CD4-positive, alpha-beta T cell treated with Interleukin-4 for 1 hour (primary cell): ENCODE data around the gene TAOK2.
A peak's percentile ranks its signal among the peaks of the same experiment; 100 is the strongest.

Experiments used
- DNase-seq, 2 donors: peaks; one replicate each; pipeline ENCODE4 v3.0.0-alpha.2; 2020 to 2022

The TAOK2 gene

DNA sequence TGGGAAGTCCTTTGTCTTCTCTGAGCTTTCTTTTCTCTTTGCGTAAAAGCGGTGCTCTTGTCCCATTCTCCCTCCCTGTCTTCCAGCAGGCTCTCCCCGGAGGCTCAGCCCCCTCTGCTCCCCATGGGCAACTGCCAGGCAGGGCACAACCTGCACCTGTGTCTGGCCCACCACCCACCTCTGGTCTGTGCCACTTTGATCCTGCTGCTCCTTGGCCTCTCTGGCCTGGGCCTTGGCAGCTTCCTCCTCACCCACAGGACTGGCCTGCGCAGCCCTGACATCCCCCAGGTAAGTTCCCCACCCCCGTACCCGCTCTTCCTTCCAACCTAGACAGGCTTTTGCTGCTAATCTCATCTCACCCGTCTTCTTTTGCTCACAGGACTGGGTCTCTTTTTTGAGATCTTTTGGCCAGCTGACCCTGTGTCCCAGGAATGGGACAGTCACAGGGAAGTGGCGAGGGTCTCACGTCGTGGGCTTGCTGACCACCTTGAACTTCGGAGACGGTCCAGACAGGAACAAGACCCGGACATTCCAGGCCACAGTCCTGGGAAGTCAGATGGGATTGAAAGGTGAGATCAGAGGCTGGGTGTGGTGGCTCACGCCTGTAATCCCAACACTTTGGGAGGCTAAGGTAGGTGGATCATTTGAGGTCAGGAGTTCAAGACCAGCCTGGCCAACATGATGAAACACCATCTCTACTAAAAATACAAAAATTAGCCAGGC lies 10.5 kb upstream of the TAOK2 start:
- no peak for DNase-seq

DNA sequence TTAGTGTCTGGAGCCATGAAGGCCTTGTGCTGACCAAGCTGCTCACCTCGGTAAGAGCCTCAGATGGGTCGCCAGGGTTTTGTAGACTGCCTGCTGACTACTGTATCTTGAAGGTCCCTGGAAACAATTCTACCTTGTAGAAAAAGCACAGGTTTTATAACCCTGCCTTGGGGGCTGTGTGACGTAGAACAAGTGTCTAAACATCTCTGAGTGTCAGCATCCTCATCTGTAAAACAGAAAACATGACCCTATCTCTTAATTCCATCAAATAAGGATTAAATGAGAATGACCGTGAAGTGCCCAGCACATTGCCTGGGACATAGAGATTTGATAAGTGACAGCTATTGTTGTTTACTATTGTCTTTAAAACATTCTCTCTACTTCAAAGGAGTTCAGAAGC lies 5.5 kb upstream of the TAOK2 start:
- DNase-seq, result no peak

DNA sequence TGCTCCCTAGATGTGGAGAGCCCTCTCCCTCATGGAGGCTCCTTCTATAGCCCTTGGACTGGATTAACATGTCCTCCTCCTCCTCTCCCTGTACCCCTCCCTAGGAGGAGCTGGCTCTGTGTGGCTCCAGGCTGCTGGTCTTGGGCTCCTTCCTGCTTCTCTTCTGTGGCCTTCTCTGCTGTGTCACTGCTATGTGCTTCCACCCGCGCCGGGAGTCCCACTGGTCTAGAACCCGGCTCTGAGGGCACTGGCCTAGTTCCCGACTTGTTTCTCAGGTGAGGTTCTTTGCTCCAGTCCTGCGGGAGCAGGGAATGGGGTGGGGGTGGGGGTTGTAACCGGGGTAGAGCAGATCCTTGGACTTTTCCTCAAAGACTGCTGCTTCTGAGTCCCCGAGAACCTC lies 2.4 kb upstream of the TAOK2 start:
- no peak for DNase-seq

DNA sequence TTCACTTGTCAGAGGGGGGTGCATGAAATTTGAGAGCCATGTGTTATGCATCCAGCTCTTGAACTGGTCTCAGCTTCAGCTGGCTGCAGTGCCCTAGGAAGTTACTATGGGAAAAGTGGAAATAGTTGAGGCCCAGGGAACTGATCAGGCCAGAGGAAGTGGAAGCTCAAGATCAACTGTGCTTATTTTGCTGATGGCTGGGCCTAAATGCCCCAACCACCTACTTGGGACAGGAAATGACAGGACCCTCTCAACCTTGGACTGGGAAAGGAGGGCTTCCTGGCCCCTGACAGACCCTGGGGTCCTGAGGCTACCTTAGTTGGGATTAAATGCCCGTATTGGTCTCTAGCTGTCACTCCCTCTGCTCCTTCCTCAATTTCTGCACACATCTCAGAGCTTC lies 1.2 kb upstream of the TAOK2 start:
- no peak for DNase-seq

DNA sequence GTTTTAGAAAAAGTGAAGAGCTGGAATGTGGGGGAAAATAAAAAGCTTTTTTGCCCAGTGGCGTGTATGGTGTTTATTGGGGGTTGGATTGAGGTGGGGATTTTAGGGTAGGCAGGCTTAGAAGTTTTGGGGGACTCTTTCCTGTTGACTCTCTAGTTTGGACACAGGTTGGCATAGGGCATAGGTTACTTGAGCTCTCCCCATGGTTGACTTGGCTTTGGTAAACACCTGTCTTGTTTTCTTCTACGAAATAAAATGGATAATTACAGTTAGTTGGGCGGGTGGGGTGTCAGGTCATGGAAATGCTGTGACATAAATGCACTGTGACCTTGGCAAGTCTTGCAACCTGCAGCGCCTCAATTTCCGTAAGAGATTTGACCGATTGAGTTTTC lies 680 bp upstream of the TAOK2 start:
- no peak for DNase-seq

DNA sequence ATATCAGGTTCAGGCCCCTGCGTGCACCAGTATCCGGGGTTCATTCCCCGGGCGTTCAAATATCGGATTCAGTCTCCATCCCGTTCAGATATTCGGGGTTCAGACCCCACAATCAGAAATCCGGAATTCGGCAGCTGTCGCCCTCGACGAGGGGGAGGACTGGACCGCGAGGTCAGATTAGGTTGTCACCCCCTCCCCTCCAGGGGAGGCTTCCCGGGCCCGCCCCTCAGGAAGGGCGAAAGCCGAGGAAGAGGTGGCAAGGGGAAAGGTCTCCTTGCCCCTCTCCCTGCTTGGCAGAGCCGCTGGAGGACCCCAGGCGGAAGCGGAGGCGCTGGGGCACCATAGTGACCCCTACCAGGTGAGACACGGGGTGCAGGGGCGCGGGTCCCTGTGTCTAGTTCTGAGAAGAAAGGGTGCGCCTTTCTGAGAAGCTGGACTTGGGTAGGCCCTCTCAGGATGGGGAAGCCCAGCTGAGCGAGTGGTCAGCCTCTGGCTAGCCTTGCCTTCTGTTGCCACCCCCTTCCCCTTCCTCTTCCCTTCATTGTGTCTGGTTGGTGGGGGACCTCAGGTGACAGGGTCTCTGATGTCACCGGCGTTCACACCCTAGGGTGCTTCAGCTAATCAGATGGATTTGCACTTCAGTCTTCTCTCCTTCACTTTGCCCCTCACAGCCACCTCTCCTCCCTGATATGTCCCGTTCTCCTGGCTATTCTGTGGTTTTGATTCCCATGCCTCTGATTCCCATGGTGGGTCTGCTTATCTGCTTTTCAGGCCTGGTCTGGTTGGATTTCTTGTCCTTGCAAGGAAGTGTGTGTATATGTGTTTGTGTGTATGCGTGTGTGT lies 844 bp downstream of the TAOK2 start:
- DNase-seq, result peak; percentile 34 to 36

DNA sequence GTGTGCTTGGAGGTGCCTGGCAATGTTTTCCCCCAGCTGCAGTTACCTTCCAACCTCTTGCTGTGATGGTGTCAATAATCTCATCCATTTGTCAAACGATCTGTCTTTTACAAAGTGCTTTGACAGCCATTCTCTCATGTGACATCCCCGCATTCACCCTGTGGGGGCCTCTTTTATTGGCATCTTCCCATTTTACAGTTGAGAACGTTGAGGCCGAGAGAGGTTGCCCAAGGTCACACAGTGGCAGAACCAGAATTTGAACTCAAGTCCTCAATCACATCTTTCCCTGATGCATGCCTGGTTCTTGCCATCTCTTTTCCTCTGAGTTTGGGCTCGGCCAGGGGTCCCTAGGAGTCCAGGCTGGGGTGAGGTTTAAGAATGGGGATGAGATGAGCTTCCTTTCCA lies 1.5 kb downstream of the TAOK2 start:
- no peak for DNase-seq

DNA sequence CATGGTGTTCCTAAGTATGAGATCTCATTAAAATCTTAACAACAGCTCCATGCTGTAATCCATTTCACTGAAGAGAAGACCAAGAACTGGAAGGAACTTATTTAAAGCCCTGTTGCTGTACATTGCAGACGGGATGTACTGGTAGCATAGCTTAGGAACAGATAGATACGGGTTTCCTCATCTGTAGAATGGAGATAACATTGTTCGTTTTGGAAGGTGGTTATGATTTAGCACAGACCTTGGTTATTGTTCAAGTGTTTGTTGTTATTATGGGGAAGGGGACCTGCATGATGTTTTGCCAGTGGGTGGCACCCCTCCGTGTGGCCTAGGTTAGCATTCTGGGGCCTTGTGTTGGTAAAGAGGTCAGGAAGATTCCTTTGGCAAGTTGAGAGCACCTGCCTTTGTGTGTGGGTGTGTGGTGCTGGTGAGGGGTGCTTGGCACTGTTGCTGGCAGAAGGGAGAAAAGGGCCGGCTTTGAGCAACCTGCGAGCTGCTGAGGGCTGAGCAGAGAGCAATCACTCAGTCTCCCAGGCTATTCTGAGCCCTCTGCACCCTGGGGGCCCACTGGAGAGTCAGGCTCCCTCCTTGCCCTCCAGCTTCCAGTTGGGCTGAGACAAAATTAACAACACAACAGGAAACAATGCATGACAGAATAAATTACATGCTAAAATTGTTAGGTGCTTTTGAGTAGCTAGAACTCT lies 2.3 kb downstream of the TAOK2 start:
- DNase-seq, result no peak

DNA sequence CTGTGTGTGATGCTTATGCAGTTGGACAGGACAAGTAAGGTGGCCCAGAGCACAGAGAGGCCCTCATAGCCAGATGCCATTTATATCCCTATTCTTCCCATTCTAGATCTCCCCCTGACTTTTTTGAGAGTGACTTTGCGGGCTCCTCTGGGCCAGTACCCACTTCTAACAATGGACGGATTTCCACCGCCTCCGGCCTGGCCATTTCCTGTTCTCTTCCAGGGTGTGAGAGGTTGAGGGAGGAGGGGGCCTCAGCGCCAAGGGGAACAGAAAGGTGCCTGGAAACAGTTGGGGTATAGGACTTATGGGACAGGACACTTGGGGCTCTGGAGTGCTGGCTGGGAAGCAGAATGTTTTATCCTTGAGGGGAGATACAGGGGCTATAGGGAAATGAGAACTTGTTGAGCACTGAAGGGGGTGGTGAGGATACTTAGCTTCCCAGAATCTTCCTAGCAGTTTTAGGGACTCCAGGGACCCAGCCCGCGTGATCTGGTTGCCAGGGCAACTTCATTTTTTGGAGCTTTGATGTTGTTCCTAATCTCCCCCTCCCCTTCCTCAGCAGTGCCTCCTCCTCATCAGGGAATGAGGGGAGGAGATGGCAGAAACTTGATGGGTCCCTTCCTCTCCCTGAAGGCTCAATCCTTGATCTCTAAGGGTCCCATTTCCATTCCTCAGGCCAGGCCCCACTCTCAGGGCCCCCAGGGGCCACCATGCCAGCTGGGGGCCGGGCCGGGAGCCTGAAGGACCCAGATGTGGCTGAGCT lies 3.6 kb downstream of the TAOK2 start:
- DNase-seq, result no peak

DNA sequence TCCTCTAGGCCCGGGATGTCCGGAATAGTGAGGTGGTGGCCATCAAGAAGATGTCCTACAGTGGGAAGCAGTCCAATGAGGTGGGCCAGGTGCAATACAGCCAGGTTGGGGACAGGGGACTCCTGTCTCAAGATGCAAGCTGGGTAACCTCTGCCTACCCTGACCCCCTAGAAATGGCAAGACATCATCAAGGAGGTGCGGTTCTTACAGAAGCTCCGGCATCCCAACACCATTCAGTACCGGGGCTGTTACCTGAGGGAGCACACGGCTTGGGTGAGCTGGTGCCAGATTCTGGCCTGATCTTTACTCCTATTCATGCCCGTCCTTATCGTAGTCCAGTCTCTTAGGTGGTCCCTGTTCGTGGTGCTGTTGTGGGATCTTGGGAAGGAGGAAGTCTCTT lies 4.4 kb downstream of the TAOK2 start:
- no peak for DNase-seq

DNA sequence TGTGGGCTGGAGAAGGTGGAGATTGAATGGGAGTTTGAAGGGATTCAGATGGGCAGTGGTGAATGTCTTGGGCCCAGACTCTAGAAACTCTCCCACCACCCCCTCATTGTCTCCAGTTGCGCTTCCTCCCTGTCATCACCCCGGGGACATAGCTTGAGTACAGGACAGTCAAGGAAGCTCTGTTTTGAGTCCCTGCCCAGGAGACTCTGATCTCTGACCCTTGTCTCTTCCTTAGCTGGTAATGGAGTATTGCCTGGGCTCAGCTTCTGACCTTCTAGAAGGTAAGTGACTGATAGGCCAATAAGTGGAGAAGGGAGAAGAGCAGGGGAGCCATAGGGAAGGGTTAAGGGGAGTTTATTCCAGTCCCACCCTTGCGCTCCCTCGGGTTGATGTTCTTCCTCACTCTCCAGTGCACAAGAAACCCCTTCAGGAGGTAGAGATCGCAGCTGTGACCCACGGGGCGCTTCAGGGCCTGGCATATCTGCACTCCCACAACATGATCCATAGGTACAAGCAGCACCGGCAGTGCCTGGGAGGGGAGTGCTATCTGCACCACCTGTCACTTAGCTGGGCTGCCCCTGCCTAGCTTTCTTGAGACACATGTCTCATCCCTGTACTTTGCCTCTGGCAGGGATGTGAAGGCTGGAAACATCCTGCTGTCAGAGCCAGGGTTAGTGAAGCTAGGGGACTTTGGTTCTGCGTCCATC lies 5.0 kb downstream of the TAOK2 start:
- no peak for DNase-seq

DNA sequence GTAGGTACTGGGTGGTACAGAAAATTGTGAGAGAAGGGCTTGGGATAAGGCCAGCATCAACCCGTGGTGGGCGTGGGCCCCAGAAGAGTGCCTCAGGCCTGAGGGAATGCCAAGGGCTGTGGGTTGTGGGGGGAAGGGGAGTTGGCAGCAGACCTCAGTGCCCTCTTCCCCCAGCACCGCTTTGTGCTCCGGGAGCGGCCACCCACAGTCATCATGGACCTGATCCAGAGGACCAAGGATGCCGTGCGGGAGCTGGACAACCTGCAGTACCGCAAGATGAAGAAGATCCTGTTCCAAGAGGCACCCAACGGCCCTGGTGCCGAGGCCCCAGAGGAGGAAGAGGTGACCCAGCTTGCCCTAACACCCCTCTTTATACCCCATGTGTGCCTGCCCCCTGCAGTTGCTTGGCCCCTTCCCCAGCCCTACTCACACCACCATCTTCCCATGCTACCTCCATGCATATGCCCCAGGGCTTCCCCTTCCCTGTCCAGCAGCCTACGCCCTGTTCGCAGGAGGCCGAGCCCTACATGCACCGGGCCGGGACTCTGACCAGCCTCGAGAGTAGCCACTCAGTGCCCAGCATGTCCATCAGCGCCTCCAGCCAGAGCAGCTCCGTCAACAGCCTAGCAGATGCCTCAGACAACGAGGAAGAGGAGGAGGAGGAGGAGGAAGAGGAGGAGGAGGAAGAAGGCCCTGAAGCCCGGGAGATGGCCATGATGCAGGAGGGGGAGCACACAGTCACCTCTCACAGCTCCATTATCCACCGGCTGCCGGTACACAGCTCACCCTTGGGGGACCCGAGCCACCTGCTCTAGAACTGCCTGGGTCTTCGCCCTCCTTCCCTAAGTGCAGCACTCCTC lies 9.1 kb downstream of the TAOK2 start:
- no peak for DNase-seq

DNA sequence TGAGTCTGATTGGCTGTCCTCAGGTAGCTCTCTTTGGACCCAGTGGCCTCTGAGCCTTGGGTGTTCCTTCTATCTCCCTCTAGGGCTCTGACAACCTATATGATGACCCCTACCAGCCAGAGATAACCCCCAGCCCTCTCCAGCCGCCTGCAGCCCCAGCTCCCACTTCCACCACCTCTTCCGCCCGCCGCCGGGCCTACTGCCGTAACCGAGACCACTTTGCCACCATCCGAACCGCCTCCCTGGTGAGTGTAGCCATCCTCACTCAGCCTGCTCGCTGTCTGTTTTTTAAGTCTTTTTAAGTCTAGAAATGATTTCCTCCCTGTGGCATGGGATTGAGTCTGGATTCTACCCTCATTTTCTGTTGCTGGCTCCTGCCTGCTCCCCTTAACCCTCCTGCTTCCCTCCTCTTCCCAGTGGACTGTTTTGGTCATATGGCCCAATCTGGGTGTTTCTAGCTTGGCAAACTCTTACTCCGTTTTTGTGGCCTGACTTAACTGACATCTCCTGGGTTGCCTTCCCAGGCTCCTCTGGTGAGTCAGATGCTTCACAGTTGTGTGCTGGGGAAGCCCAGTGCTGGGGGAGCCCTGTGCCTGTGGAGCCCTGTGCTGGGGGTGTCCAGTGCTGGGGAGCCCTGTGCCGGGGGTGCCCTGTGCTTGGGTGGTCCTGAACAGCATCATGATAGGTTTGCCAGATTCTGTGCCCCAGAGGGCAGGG lies 9.9 kb downstream of the TAOK2 start:
- no peak for DNase-seq

DNA sequence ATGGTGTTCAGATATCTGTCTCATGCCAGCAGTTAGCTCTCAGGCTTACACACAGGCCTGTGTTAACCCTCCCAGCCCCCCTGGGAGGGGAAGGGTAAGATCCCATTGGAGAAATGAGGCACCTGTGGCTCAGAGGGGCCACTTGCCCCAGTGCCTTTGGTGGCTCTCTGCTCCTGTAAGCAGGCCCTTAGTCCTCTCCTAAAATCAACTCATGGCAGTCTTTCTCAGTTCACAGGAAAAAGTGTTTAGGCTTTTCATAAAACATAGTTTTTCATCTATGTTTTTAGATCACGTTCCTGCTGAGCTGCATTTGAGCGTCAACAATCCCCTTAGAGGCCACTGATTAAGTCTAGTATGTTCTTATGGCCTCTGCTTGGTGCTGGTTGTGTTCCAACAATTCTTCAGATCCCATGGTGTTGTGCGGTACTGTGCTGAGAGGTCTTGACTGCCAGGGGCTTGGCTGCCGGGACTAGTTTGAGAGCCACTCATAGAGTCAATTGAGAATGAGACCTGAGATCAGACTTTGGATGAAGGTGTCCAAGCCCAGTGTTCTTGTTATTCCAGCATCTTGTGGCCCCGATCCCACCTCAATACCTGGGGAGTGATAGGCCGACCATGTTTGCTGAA lies 10.6 kb downstream of the TAOK2 start:
- DNase-seq, result no peak

DNA sequence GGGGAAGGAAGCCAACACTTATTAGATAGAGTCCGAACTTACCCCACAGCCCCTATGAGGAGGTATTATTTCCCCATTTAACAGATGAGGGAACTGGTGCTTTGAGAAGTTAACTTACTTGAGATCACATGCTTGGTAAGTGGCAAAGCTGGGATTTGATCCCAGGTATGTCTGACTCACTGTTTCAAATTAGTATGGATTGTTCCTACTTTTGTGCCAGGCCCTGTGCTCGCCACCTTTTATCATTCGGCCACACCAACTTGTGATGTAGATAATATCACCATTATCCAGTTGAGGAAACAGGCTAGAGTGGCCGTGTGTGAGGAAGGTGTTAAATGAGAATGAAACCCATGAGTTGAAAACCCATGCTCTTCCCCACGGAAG lies 11.1 kb downstream of the TAOK2 start:
- no peak for DNase-seq

DNA sequence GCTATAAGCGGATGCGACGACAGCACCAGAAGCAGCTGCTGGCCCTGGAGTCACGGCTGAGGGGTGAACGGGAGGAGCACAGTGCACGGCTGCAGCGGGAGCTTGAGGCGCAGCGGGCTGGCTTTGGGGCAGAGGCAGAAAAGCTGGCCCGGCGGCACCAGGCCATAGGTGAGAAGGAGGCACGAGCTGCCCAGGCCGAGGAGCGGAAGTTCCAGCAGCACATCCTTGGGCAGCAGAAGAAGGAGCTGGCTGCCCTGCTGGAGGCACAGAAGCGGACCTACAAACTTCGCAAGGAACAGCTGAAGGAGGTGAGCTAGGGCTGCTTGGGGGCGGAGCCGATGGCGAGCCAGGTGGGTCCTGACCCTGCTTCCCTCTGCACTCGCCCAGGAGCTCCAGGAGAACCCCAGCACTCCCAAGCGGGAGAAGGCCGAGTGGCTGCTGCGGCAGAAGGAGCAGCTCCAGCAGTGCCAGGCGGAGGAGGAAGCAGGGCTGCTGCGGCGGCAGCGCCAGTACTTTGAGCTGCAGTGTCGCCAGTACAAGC lies 11.7 kb downstream of the TAOK2 start:
- no peak for DNase-seq

DNA sequence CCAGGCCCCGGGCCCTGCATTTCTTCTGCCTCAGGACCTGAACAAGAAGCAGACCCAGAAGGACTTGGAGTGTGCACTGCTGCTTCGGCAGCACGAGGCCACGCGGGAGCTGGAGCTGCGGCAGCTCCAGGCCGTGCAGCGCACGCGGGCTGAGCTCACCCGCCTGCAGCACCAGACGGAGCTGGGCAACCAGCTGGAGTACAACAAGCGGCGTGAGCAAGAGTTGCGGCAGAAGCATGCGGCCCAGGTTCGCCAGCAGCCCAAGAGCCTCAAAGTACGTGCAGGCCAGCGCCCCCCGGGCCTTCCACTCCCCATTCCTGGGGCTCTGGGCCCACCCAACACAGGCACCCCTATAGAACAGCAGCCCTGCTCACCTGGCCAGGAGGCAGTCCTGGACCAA lies 12.6 kb downstream of the TAOK2 start:
- DNase-seq, result no peak

DNA sequence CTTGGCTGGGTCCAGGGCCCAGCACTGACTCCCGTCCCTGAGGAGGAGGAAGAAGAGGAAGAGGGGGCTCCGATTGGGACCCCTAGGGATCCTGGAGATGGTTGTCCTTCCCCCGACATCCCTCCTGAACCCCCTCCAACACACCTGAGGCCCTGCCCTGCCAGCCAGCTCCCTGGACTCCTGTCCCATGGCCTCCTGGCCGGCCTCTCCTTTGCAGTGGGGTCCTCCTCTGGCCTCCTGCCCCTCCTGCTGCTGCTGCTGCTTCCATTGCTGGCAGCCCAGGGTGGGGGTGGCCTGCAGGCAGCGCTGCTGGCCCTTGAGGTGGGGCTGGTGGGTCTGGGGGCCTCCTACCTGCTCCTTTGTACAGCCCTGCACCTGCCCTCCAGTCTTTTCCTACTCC lies 13.3 kb downstream of the TAOK2 start:
- no peak for DNase-seq

DNA sequence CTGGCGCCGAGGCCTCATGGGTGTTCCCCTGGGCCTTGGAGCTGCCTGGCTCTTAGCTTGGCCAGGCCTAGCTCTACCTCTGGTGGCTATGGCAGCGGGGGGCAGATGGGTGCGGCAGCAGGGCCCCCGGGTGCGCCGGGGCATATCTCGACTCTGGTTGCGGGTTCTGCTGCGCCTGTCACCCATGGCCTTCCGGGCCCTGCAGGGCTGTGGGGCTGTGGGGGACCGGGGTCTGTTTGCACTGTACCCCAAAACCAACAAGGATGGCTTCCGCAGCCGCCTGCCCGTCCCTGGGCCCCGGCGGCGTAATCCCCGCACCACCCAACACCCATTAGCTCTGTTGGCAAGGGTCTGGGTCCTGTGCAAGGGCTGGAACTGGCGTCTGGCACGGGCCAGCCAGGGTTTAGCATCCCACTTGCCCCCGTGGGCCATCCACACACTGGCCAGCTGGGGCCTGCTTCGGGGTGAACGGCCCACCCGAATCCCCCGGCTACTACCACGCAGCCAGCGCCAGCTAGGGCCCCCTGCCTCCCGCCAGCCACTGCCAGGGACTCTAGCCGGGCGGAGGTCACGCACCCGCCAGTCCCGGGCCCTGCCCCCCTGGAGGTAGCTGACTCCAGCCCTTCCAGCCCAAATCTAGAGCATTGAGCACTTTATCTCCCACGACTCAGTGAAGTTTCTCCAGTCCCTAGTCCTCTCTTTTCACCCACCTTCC lies 13.9 kb downstream of the TAOK2 start:
- no peak for DNase-seq
